HL-60/S4 treated with retinoic acid at 250 ng/mL for 4 days and 3 days (cell line): ENCODE results near the gene SLC9A6.
"Not testable (repeated sequence)": the region's sequence is repeated elsewhere in the genome, so short reads cannot be mapped to it uniquely, and the experiment has no call there.

Experiments
- in situ Hi-C: fragments of 300-500 bp; cut with MboI; formaldehyde crosslinking; loops from 2 replicates; pipeline ENCODE4 v1.7.0; 2022; ENCODE audit warnings: low sequenced_read_pairs

The SLC9A6 gene

DNA sequence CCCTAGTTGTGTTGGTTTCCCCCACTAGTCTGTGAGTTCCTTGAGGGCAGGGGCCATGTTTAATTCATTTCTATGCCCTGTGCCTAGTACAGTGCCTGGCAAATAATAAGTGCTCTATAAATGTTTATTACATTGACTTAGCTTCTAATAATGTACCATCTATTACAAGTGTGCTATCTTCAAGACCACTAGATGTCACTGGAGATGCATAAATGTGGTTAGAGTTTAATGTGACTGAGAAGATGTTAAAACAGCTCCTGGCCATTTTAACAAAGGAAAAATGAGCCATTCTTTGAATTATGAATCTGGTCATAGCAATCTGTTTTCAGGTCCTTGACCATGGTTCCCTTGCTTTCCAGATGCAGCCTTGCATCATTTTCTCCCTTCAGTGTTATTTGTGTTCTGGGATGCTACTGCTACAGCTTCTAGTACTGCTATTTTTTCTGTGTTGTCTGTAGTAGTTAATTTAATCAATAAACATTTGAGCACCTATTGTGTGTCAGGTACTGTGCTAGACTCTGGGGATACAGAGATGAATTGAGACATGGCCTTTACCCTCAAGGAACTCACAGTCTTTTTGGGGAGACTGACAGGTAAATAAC lies 43.2 kb downstream of the SLC9A6 start:
- in situ Hi-C loops = no loop called here

DNA sequence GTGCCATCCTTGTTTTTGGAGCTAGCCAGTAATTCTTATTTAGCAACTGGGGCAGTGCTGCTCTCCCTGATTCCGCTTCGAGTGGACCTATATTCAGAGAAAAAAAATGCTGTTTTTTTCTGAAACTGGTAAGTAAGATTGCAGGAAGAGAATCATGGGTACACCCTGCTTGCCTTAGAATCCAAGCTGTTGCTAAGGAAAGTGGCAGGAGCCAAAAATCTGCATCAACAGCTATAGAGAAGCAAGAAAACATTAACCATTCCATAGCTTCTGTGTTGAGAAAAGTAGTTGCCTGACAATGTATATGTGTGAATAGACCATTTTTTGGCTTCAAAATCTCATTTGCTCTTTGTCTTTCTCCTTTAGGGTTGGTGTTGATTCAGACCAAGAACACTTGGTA lies 44.5 kb downstream of the SLC9A6 start:
- in situ Hi-C loops = no loop called here

DNA sequence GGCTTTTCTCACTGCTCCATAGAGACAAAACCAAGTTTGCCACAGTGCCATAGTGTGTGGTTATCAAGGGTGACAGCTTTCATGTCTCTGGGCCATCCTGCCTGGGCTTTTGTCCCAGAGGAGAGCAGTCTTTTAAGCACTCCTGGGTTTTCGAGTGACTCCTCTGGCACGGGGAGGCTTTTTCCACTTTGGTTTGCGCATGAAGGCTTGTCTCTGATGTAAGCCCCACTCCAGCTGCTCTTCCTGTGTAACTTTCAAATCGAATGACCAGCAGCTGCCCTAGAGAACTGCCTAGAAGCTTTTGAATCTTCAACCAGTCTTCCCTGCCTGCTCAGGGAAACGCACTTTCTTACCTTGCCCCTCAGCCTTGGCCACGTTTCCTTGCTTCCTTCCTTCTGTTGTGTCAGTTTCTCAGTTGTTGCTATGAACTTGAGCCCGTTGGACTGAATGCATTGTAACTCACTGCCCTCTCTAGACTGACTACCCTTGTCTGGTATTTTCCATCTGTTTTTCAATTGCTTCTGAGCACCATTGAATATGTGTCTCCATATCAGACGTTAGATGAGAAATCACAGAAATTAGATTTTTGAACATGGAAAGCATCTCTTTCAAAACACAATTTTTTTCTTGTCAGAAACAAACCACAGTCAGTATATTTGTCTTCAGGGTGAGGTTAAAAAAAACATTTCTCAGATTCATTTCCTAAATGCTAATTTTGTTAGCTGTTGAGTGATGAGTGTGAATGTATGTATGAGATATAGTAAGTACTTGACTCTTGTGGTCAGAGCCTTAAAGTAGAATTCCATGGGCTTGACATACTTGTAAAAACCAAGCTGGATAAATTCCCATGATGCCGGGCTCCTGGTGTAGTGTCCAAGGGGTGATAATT lies 45.3 kb downstream of the SLC9A6 start:
- in situ Hi-C loops = no loop called here

DNA sequence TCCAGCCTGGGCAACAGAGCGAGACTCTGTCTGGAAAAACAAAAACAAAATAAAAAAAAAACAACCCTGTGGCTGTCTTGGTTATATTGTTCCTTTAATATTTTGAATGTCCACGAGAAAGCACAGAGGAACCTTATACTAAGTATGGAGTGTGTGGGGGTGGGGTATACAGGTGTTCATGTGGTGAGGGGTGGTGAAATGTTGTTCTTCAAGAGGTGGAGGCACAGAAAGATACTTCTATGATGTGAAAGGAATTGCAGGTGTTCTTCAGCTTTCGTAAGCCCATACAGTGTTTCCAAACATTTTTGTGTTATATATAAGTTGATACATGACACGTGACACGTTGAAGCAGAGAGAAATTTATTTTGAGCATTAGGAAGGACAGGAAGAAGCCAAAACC lies 46.4 kb downstream of the SLC9A6 start:
- in situ Hi-C loops = no loop called here

DNA sequence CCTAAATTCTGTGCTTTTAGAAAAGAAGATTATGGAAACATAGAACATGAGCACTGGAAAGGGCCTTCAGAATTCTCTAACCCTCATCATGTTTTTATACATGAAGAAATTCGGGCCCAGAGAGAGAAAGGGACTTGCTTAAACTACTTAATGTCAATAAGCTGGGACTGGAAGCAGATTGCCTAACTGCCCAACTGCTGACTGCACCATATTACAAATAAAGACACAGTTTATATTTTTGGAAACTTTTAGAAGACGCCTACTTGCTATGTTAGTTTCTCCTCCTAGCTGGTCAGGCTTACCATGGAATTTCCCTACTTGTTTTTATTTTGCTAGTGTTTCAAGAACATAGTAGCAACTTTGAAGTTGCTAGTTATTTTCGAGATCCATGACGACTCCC lies 47.1 kb downstream of the SLC9A6 start:
- in situ Hi-C loops = no loop called here

DNA sequence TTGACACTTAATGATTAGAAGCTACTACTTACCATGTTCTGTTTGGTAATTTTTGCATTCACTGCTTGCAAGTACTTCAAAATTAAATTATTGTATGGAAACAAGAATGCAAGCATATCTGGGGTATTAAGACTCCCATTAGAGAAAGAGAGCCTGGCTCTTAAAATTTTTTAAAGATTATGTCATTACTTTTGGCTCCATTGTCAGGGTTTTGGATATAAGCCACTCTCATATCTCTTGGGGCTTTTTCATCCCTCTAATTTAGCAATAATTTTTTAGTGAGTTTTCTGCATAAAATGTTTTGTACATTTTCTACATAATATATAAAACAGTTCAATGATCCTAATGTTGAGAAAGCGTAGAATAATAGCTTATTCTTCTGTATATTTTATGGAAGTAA lies 49.4 kb downstream of the SLC9A6 start:
- in situ Hi-C loops = no loop called here

DNA sequence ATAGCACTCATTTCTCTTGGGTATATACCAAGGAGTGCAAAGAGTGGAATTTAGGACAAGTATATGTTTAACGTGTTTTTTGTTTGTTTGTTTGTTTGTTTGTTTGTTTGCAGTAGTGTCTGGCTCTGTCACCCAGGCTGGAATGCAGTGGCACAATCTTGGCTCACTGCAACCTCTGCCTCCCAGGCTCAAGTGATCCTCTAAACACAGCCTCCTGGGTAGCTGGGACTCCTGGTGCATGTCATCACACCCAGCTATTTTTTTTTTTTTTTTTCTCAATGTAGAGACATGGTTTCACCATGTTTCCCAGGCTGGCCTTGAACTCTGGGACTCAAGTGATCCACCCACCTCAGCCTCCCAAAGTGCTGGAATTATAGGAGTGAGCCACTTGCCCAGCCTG lies 50.4 kb downstream of the SLC9A6 start:
- in situ Hi-C loops = no loop called here

DNA sequence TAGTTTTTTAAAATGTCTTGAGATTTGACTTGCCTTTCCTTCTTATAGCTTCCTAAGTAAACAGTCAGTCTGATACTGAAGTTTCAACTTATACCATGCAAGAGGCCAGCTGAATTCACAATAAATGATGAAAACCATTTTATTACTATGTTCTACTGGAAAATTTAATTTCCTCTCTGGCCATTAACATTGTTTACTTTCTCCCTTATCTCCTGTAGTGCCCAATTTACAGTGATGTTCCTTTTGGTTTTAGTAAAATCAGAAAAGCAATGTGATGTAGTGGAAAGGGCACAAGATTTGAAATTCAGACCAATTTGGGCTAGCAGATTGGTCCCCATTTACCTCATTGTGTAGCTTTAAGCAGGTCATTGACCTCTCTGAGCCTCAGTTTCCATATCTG lies 54.2 kb downstream of the SLC9A6 start:
- in situ Hi-C loops = no loop called here

DNA sequence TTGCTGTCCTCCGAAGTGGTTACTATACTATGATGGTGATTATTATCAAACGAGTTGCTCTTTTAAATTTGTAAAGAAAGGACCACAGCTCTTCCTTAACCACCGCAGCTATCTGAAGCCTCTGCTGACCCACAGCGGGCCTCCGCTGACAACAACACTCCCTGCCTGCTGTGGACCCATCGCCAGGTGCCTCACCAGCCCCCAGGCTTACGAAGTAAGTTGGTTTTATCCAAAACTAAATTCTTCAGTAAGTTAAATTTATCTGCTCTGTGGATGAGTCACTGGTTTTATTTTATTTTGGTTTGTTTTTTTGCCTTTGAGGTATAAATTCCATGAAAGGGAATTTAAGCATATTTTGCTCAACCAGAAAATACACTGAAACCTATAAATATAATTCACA lies 54.7 kb downstream of the SLC9A6 start:
- in situ Hi-C loops = no loop called here

DNA sequence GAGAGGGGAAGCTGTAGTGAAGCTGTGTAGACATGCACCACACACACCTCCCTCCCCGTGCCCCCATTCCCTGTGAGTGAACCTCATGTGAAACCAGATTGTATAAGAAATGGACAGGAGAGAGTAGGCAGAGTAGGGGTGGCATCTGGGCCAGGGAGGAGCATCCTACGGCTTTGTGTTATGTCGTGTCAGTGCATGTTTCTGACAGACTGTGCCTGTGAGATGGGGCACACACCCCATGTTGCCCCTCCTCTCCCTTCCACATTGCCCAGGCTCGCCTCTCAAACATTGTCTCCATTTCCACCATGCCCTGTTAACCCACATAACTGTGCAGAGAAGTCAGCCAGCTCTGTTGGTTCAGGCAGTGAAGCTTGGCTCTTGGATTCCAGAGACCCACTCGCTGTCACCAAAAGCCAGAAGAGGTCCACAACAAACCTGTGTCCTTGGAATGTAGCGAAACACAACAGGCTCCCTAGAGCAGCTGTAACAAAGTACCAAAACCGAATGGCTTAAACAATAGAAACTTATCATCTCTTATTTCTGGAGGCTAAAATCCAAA lies 56.1 kb downstream of the SLC9A6 start:
- in situ Hi-C loops = no loop called here

DNA sequence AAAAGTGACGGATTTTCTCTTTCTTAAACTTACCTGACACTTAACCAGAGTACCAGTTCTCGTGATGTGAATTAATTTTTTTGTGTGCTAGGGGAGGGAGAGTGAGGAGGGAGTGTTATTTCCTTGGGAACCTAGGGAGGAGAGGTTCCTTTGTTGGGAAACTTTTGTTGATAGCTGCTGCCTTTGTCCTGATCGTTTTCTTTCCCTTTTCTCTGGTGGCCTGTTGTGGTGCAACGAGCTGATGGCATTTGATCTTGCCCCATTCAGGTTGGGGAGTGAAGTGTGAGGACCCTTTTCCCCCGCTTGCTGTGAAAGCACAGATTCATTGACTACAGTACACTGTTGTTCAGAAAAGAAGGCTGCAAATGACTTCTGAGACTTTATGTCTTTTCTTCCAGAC lies 59.8 kb downstream of the SLC9A6 start:
- in situ Hi-C loops = no loop called here

DNA sequence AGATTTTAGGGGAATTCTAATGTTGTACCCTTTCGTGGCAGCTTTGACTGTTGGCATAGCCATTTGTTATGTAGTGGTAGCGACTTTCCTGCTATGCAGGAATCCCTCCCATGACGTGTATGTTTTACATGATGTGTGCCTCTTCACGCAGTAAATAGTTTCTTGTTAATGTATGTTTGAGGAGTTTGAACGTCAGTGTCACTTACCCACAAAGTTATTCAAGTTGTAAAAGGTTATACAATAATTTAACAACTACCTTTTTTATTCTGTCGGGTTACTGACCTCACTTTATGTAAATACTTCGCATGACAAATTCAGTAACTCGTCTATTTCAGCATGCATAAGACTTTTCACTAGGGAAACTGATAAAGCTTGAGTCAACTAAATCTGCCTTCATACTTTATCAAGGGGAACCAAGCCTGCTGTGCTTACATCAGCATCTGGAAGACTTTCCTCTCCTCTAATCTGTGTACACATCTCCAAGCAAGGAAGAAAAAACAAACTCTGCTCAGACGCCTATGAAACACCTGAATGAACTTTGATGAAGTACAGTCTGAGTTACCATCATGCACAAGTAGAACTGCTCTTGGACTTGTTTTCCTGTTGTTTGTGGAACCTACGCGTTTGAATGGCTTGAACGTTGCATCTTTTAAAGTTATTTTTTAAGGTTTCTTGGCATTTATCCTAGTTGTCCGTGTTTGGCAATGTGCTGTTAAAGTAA lies 61.2 kb downstream of the SLC9A6 start:
- in situ Hi-C loops = no loop called here

DNA sequence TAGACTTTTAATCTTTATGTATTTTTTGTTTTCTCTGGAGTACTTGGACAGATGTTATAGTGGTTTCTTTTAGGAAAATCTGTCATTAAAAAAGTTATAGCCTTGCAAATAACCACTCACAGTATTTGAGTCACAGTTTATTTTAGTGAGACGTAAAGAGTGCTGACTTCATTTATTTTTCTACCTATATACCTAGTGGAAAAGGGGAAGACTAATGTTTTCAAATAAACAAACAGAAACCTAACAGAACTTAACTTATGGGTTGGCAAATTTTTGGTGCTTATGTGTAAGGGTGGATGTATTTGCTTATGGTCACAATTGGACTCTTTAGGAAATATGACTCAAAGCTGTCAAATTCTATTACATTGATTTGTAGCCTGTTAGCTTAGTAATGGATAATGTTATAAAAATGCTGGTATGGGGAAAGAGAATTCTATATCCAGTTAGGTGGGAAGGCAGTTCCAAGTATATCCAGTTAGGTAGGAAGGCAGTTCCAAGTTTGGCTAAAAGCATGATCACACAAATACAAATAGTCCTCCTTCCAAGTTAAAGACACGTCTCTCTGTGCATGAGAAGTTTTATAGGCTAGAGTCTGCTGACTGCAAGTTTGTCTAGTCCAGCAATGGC lies 61.9 kb downstream of the SLC9A6 start:
- in situ Hi-C loops = no loop called here

DNA sequence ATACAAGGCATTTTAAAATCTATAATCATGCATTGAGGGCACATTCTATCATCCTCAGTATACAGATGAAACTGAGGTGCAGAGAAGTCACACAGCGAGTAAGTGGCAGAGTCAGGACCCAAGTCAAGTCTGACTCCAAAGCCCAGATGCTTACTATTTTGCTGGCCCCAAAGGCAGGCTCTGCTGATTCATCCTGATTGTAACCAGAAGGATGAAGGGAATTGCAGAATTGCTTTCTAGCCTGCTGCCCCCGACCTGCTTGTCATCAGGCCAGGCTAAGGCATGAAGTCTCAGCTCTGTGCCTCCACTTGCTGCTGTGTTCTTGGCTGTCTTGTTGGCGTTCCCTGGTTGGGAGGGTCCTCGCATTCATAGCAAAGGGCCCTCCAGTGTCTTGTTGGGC lies 62.7 kb downstream of the SLC9A6 start:
- in situ Hi-C loops = no loop called here

DNA sequence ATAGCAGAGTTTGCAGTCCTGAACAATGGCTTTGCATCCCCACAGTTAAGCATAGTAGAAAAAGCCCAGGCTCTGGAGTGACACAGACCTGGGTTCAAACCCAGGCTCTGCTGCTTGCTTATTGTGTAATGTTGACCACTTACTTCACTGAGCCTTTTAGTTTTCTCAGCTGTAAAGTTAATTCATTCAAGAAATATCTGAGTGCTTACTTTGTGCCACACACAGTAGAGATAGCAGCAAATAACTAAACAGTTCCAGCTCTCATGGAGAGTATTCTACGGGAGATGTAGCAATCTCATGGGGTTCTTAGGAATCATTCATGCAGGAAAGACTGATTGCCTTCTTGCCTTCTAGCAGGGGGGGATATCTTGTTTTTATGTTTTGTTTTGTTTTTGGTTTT lies 63.2 kb downstream of the SLC9A6 start:
- in situ Hi-C loops = no loop called here

DNA sequence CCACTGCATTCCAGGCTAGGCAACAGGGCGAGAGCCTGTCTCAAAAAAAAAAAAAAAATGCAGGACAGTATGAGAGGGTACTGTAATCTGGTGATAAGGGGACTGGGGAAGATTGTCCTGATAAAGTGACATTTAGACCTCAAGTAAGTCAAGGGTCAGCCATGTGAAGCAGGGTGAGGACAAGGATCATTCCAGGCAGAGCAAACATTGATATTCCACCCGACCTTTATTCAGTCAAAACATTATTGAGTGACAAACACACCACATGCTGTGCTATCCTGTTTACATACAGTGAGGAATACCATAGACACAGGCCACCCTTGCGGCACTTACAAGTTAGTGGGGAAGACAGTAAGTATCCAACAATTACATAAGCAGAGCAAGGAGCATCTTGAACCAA lies 64.4 kb downstream of the SLC9A6 start:
- in situ Hi-C loops = no loop called here

DNA sequence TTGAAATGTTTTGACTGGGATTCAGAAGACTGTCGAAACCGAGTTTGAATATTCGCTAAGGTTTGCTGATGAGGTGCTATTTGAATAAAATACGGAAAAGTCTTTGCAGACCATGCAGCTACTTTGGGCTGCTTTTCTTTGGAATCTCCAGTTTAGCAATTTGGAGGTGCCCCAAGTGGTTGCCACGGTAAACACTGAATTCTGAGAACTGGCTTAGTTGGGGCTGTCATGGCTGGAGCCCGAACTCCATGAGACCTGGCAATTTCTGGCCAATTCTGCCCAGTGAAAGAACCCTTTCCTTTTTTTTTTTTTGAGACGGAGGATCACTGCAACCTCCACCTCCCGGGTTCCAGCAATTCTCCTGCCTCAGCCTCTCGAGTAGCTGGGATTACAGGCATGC lies 65.6 kb downstream of the SLC9A6 start:
- in situ Hi-C loops = not testable (repeated sequence)

DNA sequence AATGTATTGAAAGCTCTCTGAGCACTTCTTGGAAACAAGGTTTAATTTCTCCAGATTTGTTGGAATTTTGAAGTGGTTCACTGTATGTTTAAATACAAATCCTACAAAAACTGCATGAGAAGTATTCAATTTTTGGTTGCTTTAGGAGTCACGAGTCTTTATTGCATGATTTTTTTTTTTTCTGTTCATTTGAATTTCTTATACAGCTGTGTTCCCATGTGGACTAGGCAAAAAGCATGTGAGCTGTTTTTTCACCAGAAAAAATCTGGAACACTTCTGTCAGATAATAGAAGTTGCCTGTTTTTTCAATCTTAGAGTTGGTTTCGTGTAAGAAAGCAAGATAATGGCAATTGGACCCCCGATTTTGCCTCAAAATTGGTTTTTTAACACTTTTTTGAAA lies 66.4 kb downstream of the SLC9A6 start:
- in situ Hi-C loops = no loop called here

DNA sequence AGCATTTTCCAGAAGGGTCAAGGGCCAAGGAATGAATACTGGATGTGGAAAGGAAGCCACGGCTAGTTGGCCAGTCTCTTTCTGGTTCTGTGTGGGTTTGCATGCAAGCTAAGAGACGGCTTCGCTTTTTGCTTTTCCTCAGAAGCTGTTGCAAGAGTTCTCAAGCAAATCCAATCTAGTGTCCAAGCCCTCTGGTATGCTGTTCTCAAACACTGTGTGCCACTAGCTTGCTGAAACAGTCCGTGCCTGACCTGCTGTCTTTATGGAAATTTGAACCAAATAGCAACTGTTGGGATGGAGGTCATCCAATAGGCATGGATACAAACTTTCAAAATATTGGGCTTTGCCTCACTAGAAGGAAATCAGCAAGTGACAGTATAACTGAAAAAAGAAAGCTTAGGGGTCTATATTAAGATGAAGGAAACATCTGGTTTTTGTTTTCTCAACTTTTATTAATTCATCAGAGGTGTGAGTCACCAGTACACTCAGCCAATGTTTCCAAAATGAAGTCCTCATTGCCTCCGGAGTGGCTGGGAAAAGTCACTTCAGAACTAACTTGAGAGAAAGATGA lies 70.5 kb downstream of the SLC9A6 start:
- in situ Hi-C loops = no loop called here

DNA sequence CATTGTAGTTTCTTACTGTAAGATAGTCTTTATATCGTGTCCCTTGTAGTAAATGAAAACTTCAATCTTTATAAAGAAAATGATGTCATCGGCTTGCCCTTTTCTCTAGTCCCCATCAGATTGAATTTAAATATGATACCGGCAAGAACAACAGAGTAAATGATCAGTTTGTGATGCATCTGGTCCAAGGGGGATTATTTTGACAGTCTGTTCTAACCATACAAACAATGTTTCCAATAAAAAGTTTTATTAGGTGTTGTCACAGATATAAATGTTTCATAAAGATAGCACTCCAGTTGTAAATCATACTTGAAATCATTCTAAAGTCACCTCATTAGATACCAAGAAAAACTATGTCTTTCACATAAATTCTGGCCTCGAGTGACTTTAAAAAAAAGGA lies 72.3 kb downstream of the SLC9A6 start:
- in situ Hi-C loops = no loop called here

DNA sequence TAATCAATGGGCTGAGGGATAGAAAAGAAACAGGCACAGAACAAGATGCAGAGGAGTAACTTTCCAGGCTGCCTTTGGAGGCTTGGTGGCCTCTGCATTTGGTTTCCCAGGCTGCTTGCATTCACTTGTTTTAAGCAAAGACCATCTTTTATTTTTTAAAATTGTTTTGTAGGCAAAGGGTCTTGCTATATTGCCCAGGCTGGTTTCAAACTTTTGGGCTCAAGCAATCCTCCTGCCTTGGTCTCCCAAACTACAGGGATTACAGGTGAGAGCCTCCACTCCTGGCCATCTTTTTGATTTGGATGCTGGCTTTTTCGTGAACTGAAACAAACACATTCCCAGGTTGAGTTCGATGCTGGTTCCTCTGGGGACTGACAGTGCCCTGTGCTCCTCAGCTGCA lies 74.1 kb downstream of the SLC9A6 start:
- in situ Hi-C loops = no loop called here
